Colonic mucosa (tissue), 4 donors: Measurements from ENCODE around the gene BRIP1. TPM values are rescaled to one million over a fixed set of nuclear protein-coding genes. Genes with fewer than 3 reads are reported as not detected.

Source experiments
- DNase-seq: peaks from one replicate; pipeline ENCODE4 v3.0.0-alpha.2; 2020
- H3K27ac ChIP-seq: fragments of 200-600 bp; one replicate; pipeline ENCODE4 v1.8.0; 2021
- H3K27me3 ChIP-seq: fragments of 200-600 bp; one replicate; pipeline ENCODE4 v1.8.0; 2021
- H3K36me3 ChIP-seq: fragments of 200-600 bp; one replicate; pipeline ENCODE4 v1.8.0; 2021
- H3K4me1 ChIP-seq: fragments of 200-600 bp; one replicate; pipeline ENCODE4 v1.8.0; 2021; ENCODE audit warnings: mild to moderate bottlenecking
- H3K4me3 ChIP-seq: fragments of 200-600 bp; one replicate; pipeline ENCODE4 v1.8.0; 2021
- H3K9ac ChIP-seq, 2 donors: one replicate each; pipeline ENCODE4 v1.7.0; 2013; ENCODE audit warnings: control low read depth in 2 of 2, low read depth in 2 of 2, low read length in 2 of 2
- H3K9me3 ChIP-seq: fragments of 200-600 bp; one replicate; pipeline ENCODE4 v1.8.0; 2021
- CTCF ChIP-seq: fragments of 200-600 bp; IDR thresholded peaks from one replicate; pipeline ENCODE4 v1.8.0; 2022; ENCODE audit warnings: antibody characterized with exemption, mild to moderate bottlenecking
- intact Hi-C: fragments of 100-400 bp; cut with DNase I; formaldehyde crosslinking; loops from one replicate; pipeline ENCODE4 v1.14.1; 2022
- total RNA-seq, 2 donors: library from RNA; stranded (reverse); fragmentation: NEBNext Ultra II Directional in 1 of 2; extraction: Animal tissue kit (Norgen Biotek cat#: 25700) in 1 of 2; gene quantifications; one replicate each; pipeline ENCODE4 v1.2.1, GENCODE V29; 2021
- donor health status: healthy.
- donor health status: DM: no; HTN: no; CAD: no.
- donor health status: DM: no; HTN: no; CAD: no.

BRIP1 gene
- total RNA-seq, 2 donors from 2014 or later: 3.3 to 10.1 TPM

- Histone ChIP-seq H3K36me3 (no peaks in the 10 kb centered on the region), H3K4me3 (no peak overlapping the region), H3K27ac (no peak overlapping the region), H3K9me3 (no peaks in the 10 kb centered on the region), H3K9ac (no peak overlapping the region), H3K4me1 (no peaks in the 10 kb centered on the region), H3K27me3 (no peaks in the 10 kb centered on the region)
- no peak for TF ChIP-seq CTCF
- intact Hi-C loops: loop anchor here (10.0 kb wide), 1 partner anchor 473 kb away; no protein-coding TSS in a partner anchor
- DNase-seq: no peak
Measured at GRCh38 chr17:61631800-61632199, 231.5 kb downstream of the BRIP1 start.

Other genes with a start within 250 kb of the BRIP1 start
- gene INTS2, start 64.5 kb upstream of the BRIP1 start, total RNA-seq: 10 to 100 TPM; 10.9 to 12.2 TPM
- gene MED13, start 201.8 kb upstream of the BRIP1 start, total RNA-seq: 10 to 100 TPM; 61.9 to 77.5 TPM